Right atrium auricular region (tissue), 2 donors: Measurements from ENCODE around the gene THSD4. TPM values are rescaled to one million over a fixed set of nuclear protein-coding genes. Genes with fewer than 3 reads are reported as not detected.

Experiments used
- DNase-seq: peaks from one replicate; pipeline ENCODE4 v3.0.0-alpha.2; 2019; ENCODE audit warnings: low spot score
- H3K27ac ChIP-seq, 2 donors: fragments of 200-600 bp; sonication (generic); 1 replicate in 1 of 2; 2 replicates in 1 of 2; pipeline ENCODE4 v1.5.1; 2016 to 2019
- H3K27me3 ChIP-seq, 2 donors: fragments of 200-600 bp; sonication (generic); one replicate each; pipeline versions ENCODE4 v1.5.1 to v1.6.0; 2017 to 2019
- H3K36me3 ChIP-seq: fragments of 200-600 bp; sonication (generic); one replicate; pipeline ENCODE4 v1.5.1; 2016
- H3K4me1 ChIP-seq, 2 donors: fragments of 200-600 bp; sonication (generic); one replicate each; pipeline versions ENCODE4 v1.5.1 to v1.6.0; 2017 to 2019
- H3K4me3 ChIP-seq, 2 donors: fragments of 200-600 bp; sonication (generic); 1 replicate in 1 of 2; 2 replicates in 1 of 2; pipeline ENCODE4 v1.5.1; 2017 to 2019; ENCODE audit warnings: mild to moderate bottlenecking in 1 of 2, moderate library complexity in 1 of 2
- H3K9me3 ChIP-seq, 2 donors: fragments of 200-600 bp; sonication (generic); one replicate each; pipeline ENCODE4 v1.5.1; 2019
- total RNA-seq, 2 donors: library from RNA; depleted of rRNA; stranded (reverse); fragments of >200 nt; gene quantifications; one replicate each; pipeline ENCODE4 v1.1.0, GENCODE V29; 2016
- TF ChIP-seq, protein P1 (sequence below), 2 donors: fragments of 200-600 bp; sonication (generic); IDR thresholded peaks; one replicate each; pipeline ENCODE4 v1.5.1; 2019; ENCODE audit warnings: antibody characterized with exemption in 2 of 2

The THSD4 gene
- total RNA-seq, 2 donors from 2014 or later: 41.2 to 85.3 TPM

DNA sequence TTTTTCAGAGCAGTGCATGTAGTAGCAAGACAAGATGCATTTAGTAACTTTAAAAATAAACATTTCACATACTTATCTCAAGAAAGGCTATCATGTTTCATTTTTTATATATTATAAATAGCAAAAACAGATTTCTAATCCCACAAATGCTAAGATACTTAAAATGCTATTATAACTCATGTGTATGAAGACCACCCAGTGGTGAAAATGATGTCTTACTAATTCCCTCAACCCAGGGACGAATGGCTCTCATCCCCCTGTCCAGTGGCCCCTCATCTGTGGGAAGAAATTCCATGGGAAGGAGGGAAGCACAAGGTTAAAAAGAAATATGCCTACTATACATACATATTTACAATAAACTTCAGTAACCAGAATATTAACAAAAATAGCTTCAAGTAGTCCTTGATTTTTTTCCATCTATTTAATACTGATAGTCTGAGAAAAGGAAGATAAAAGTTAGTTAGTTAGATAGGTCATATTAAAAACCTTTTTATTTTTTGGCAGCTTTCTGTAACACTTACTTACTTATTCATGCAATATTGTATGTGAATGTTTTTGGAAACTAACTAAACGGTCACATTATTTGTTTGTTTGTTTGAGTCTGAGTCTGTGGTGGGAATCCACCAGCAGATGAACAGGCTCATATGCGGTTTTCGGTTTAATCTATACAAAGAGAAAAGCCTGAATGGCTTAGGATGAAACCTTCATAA lies 709.9 kb downstream of the THSD4 start:
- H3K27ac ChIP-seq: no peak overlapping the region
- no peaks in the 10 kb centered on the region for H3K27me3 ChIP-seq
- peaks cover 45% of the 10 kb centered on the region for H3K36me3 ChIP-seq
- no peak overlapping the region for H3K4me3 ChIP-seq
- H3K4me1 ChIP-seq: no peaks in the 10 kb centered on the region
- TF ChIP-seq, protein P1, sequence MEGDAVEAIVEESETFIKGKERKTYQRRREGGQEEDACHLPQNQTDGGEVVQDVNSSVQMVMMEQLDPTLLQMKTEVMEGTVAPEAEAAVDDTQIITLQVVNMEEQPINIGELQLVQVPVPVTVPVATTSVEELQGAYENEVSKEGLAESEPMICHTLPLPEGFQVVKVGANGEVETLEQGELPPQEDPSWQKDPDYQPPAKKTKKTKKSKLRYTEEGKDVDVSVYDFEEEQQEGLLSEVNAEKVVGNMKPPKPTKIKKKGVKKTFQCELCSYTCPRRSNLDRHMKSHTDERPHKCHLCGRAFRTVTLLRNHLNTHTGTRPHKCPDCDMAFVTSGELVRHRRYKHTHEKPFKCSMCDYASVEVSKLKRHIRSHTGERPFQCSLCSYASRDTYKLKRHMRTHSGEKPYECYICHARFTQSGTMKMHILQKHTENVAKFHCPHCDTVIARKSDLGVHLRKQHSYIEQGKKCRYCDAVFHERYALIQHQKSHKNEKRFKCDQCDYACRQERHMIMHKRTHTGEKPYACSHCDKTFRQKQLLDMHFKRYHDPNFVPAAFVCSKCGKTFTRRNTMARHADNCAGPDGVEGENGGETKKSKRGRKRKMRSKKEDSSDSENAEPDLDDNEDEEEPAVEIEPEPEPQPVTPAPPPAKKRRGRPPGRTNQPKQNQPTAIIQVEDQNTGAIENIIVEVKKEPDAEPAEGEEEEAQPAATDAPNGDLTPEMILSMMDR (IDR thresholded peaks at IDR 0.05): no peak
- no peak for DNase-seq
- peaks cover 0 to 22% of the 10 kb centered on the region in 2 donors for H3K9me3 ChIP-seq

DNA sequence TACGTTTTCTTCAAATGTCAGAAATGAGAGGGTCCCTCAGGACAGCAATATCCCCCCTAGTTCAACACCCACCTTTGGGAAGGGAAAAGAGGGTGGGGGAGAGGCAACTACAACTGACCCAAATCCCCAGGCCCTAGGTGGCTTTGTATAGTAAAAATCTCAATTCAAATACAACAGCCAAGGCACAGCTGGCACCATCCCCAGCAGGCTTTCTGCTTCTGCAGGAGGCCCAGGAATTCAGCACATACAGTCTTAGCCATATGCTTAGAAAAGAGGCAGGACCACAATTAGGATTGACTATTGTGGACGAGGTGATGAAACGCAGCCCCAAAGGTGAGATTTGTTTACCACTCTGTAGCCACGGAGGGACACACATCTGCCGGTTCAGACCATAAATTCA lies 710.9 kb downstream of the THSD4 start:
- no peak overlapping the region for H3K27ac ChIP-seq
- DNase-seq: no peak

DNA sequence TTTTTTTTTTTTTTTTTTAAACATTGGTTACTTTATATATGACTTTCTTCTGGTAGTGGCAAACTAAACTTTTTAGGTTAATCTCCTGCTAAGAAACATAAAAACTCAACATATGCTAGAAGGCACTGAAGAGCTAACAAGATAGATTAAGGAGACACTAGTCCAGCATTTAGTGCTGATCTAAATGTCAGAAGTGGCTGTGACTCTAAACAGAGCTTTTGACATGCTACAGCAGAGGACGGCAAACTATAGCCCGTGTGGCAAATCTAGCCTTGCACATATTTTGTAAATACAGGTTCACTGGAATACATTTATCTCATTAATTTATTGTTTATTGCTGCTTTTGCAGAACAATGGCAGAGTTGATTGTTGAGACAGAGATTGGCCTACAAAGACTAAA lies 715.7 kb downstream of the THSD4 start:
- Histone ChIP-seq H3K4me1 (no peaks in the 10 kb centered on the region), H3K27ac (no peak overlapping the region), H3K36me3 (peaks cover 24% of the 10 kb centered on the region), H3K27me3 (no peaks in the 10 kb centered on the region), H3K9me3 (no peaks in the 10 kb centered on the region), H3K4me3 (no peak overlapping the region)
- TF ChIP-seq, protein P1 (IDR thresholded peaks at IDR 0.05): no peak
- no peak for DNase-seq

More for the DNA sequence above, 710.9 kb downstream of the THSD4 start:
- peaks cover 42% of the 10 kb centered on the region for H3K36me3 ChIP-seq
- no peak overlapping the region for H3K4me3 ChIP-seq
- H3K9me3 ChIP-seq: peaks cover 0 to 19% of the 10 kb centered on the region in 2 donors
- no peaks in the 10 kb centered on the region for H3K4me1 ChIP-seq
- TF ChIP-seq, protein P1 (IDR thresholded peaks at IDR 0.05): no peak
- H3K27me3 ChIP-seq: no peaks in the 10 kb centered on the region

Other genes starting within 250 kb of the THSD4 start
- gene THAP10, start 223.0 kb upstream of the THSD4 start, total RNA-seq: 1 to 10 TPM; 3.1 to 6.3 TPM
- 10 to 100 TPM; 23.4 to 35.3 TPM for gene LRRC49, start 222.6 kb upstream of the THSD4 start, total RNA-seq